Keratinocyte (primary cell): ENCODE data around the gene KCNJ9. TPM values are rescaled to one million over a fixed set of nuclear protein-coding genes. Genes with fewer than 3 reads are reported as not detected.

Experiments
- DNase-seq: peaks from one replicate; pipeline ENCODE4 v3.0.0-alpha.2; 2011; ENCODE audit warnings: low read depth, missing footprints, low spot score
- FAIRE-seq: peaks from 2 replicates; lab custom pipeline; 2011; peaks lifted over from hg19 to GRCh38; lab: Jason Lieb, UNC
- H2AFZ ChIP-seq: 2 replicates; pipeline ENCODE4 v1.6.0; 2012; ENCODE audit warnings: low read length, control low read depth, inconsistent platforms; ENCODE audit not compliant: control insufficient read depth
- H3K27ac ChIP-seq: 2 replicates; pipeline ENCODE4 v1.5.1; 2011; ENCODE audit warnings: low read length; ENCODE audit not compliant: control insufficient read depth, insufficient read depth
- H3K27me3 ChIP-seq: 3 replicates; pipeline ENCODE4 v1.6.0; 2011; ENCODE audit warnings: low read length; ENCODE audit not compliant: control insufficient read depth, insufficient read depth; ENCODE audit errors: extremely low read depth
- H3K36me3 ChIP-seq, 2 experiments: 2 replicates in 1 of 2; 3 replicates in 1 of 2; pipeline ENCODE4 v1.5.1; 2011; ENCODE audit warnings: low read length in 2 of 2, mild to moderate bottlenecking in 1 of 2; ENCODE audit not compliant: control insufficient read depth in 2 of 2, insufficient read depth in 2 of 2; ENCODE audit errors: extremely low read depth in 1 of 2
- H3K4me1 ChIP-seq: 3 replicates; pipeline ENCODE4 v1.5.1; 2011; ENCODE audit warnings: low read length; ENCODE audit not compliant: control insufficient read depth, insufficient read depth; ENCODE audit errors: extremely low read depth
- H3K4me2 ChIP-seq: 3 replicates; pipeline ENCODE4 v1.6.0; 2011; ENCODE audit warnings: low read depth, low read length; ENCODE audit not compliant: control insufficient read depth, insufficient read depth; ENCODE audit errors: extremely low read depth
- H3K4me3 ChIP-seq, 3 experiments: fragments of 200-600 bp in 1 of 3; sonication (generic) in 1 of 3; 2 replicates in 2 of 3; 3 replicates in 1 of 3; pipeline ENCODE4 v1.5.1; 2011 to 2016; ENCODE audit warnings: low read length in 3 of 3, mild to moderate bottlenecking in 3 of 3, control low read depth in 2 of 3, inconsistent platforms in 1 of 3, low read depth in 1 of 3, mixed read lengths in 1 of 3, mixed run types in 1 of 3, moderate library complexity in 1 of 3; ENCODE audit not compliant: control insufficient read depth in 2 of 3, insufficient read depth in 2 of 3; ENCODE audit errors: extremely low read depth in 1 of 3
- H3K79me2 ChIP-seq: 2 replicates; pipeline ENCODE4 v1.6.0; 2012; ENCODE audit warnings: low read length; ENCODE audit not compliant: control insufficient read depth, insufficient read depth
- H3K9ac ChIP-seq: 3 replicates; pipeline ENCODE4 v1.6.0; 2011; ENCODE audit warnings: low read length; ENCODE audit not compliant: control insufficient read depth, insufficient read depth; ENCODE audit errors: extremely low read depth
- H3K9me1 ChIP-seq: 3 replicates; pipeline ENCODE4 v1.6.0; 2011; ENCODE audit warnings: low read length; ENCODE audit not compliant: control insufficient read depth, insufficient read depth; ENCODE audit errors: extremely low read depth
- H3K9me3 ChIP-seq: 2 replicates; pipeline ENCODE4 v1.5.1; 2012; ENCODE audit warnings: low read depth, low read length; ENCODE audit not compliant: control insufficient read depth
- H4K20me1 ChIP-seq: 3 replicates; pipeline ENCODE4 v1.6.0; 2011; ENCODE audit warnings: low read length; ENCODE audit not compliant: control insufficient read depth, insufficient read depth; ENCODE audit errors: extremely low read depth
- EZH2 ChIP-seq: IDR thresholded peaks from one replicate; pipeline ENCODE4 v1.6.1; 2012; ENCODE audit warnings: inconsistent platforms, mild to moderate bottlenecking, low read length, moderate library complexity
- dilution Hi-C: fragments of 300-500 bp; cut with MboI; formaldehyde crosslinking; loops from one replicate; pipeline ENCODE4 v1.7.0; 2020; ENCODE audit warnings: low sequenced_read_pairs; ENCODE audit not compliant: extremely low pct_ligation_motif_present
- polyA plus RNA-seq, 5 experiments: library from polyadenylated mRNA; depleted of rRNA in 3 of 5; stranded (reverse) in 3 of 5; stranded (forward) in 1 of 5; unstranded in 1 of 5; fragments of >200 nt; gene quantifications; 1 replicate in 1 of 5; 2 replicates in 3 of 5; 3 replicates in 1 of 5; pipeline versions ENCODE4 v1.2.1 to v1.2.3, GENCODE V29; 2011 to 2012; ENCODE audit warnings: missing spikeins in 2 of 5, low read depth in 1 of 5, low replicate concordance in 1 of 5
- TF ChIP-seq, protein P1 (sequence below), 3 experiments: IDR thresholded peaks in 1 of 3; conservative IDR thresholded peaks in 1 of 3; optimal IDR thresholded peaks in 1 of 3; 2 replicates in 2 of 3; 3 replicates in 1 of 3; pipeline versions ENCODE3 to v1.5.1; 2011; ENCODE audit warnings: low read length in 3 of 3, mild to moderate bottlenecking in 3 of 3, moderate library complexity in 2 of 3, control low read depth in 1 of 3, inconsistent platforms in 1 of 3; ENCODE audit not compliant: insufficient read depth in 2 of 3; ENCODE audit errors: extremely low read depth in 1 of 3

The KCNJ9 gene
- polyA plus RNA-seq, 1 donor (not counting 4 experiments of a cell fraction or from before 2014, with no cell fraction given) = not detected

DNA sequence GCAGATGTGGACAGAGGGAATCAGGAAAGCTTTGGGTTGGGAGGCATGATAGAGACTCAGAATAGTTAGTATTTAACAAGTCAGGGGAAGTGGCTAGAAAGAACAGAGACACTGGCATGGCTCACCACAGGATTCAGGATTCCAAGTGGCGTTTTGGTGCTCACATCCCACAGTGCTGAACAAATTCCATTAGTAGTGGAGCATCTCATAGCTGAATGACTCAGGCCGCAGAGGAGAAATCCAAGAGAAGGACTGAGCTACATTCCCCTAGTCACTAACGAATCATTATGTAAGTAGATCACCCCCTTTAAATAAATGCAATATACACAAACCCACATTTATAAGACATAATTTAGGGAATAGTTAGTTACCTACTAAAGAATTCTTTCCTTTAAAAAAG, 5.0 kb upstream of the KCNJ9 start:
- Histone ChIP-seq H4K20me1 (no peaks in the 10 kb centered on the region), H3K36me3 (no peaks in the 10 kb centered on the region), H3K27ac (no peak overlapping the region), H3K4me2 (no peak overlapping the region), H3K4me1 (no peaks in the 10 kb centered on the region), H3K9me3 (no peaks in the 10 kb centered on the region), H3K27me3 (peaks cover 20% of the 10 kb centered on the region), H2AFZ (no peak overlapping the region), H3K79me2 (no peaks in the 10 kb centered on the region), H3K9me1 (no peaks in the 10 kb centered on the region), H3K4me3 (no peak overlapping the region), H3K9ac (no peak overlapping the region)
- FAIRE-seq (no peak), DNase-seq (no peak)
- TF ChIP-seq, protein P1, sequence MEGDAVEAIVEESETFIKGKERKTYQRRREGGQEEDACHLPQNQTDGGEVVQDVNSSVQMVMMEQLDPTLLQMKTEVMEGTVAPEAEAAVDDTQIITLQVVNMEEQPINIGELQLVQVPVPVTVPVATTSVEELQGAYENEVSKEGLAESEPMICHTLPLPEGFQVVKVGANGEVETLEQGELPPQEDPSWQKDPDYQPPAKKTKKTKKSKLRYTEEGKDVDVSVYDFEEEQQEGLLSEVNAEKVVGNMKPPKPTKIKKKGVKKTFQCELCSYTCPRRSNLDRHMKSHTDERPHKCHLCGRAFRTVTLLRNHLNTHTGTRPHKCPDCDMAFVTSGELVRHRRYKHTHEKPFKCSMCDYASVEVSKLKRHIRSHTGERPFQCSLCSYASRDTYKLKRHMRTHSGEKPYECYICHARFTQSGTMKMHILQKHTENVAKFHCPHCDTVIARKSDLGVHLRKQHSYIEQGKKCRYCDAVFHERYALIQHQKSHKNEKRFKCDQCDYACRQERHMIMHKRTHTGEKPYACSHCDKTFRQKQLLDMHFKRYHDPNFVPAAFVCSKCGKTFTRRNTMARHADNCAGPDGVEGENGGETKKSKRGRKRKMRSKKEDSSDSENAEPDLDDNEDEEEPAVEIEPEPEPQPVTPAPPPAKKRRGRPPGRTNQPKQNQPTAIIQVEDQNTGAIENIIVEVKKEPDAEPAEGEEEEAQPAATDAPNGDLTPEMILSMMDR (optimal IDR thresholded peaks at IDR 0.05 in 1 of 3, IDR thresholded peaks at IDR 0.05 in 1 of 3, conservative IDR thresholded peaks at IDR 0.05 in 1 of 3; ENCODE audit: extremely low read depth in 1 of 3, insufficient read depth in 2 of 3, low read length in 3 of 3) = no peak
- no peak for TF ChIP-seq EZH2
- dilution Hi-C loops = no loop called here

DNA sequence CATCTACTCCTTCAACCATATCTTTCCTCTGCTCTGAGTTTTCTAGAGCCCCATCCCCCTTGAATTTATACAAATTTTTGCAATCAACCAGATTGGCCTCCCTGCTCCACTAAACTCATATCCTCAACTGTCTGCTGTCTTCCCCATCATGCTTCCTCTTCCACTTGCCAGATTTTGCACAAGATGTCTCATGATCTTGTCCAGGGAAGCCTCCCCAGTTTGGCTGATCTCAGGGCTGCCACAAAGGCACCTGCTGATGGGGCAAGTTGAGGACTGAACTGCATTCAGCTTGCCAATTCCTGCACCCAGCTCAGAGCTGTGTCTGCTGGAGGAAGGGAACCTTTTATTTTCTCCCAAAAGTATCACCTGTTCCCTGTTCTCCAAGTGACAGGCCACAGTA, 3.9 kb upstream of the KCNJ9 start:
- no peak for FAIRE-seq
- Histone ChIP-seq H3K36me3 (no peaks in the 10 kb centered on the region), H3K4me1 (no peaks in the 10 kb centered on the region), H4K20me1 (no peaks in the 10 kb centered on the region), H3K9me3 (no peaks in the 10 kb centered on the region), H3K9ac (no peak overlapping the region), H3K79me2 (no peaks in the 10 kb centered on the region), H3K27ac (no peak overlapping the region), H3K27me3 (peaks cover 24% of the 10 kb centered on the region), H3K9me1 (no peaks in the 10 kb centered on the region), H3K4me2 (no peak overlapping the region), H3K4me3 (no peak overlapping the region), H2AFZ (no peak overlapping the region)
- dilution Hi-C loops = no loop called here
- TF ChIP-seq, protein P1 (optimal IDR thresholded peaks at IDR 0.05 in 1 of 3, IDR thresholded peaks at IDR 0.05 in 1 of 3, conservative IDR thresholded peaks at IDR 0.05 in 1 of 3; ENCODE audit: extremely low read depth in 1 of 3, insufficient read depth in 2 of 3, low read length in 3 of 3) = no peak
- TF ChIP-seq EZH2 = no peak
- DNase-seq = no peak
